NT2/D1 (cell line): ENCODE results near the gene SMCR8.

Experiments
- SUZ12 ChIP-seq: IDR thresholded peaks from 2 replicates; pipeline ENCODE4 v1.6.1; 2011; ENCODE audit not compliant: insufficient read length, insufficient read depth; ENCODE audit errors: extremely low read depth
- YY1 ChIP-seq: IDR thresholded peaks from 2 replicates; pipeline ENCODE4 v1.6.1; 2011; ENCODE audit not compliant: insufficient read length, insufficient read depth
- ZNF274 ChIP-seq: IDR thresholded peaks from 2 replicates; pipeline ENCODE4 v1.6.1; 2011; ENCODE audit warnings: mild to moderate bottlenecking, low read depth, low read length

GRCh38 chr17:18315961-18316360 lies 868 bp downstream of the SMCR8 start:
- no peak for TF ChIP-seq ZNF274
- TF ChIP-seq YY1, result no peak
- no peak for TF ChIP-seq SUZ12
